IMR-90 (cell line): Measurements from ENCODE around the gene NTRK2. TPM values are rescaled to one million over a fixed set of nuclear protein-coding genes. Genes with fewer than 3 reads are reported as not detected.

ENCODE experiments used
- ATAC-seq: fragments of 200-7000 bp; cut with Tn5 transposase; 2 replicates; pipeline ENCODE4 v1.9.1; 2020; ENCODE audit warnings: low read depth, mild to moderate bottlenecking, moderate library complexity
- BruUV-seq: library from RNA; stranded (reverse); fragments of 400-500 nt; replicated peaks from 2 replicates; lab custom pipeline; 2021; lab: Mats Ljungman, UMichigan
- CTCF ChIA-PET: fragments of 300-600 bp; formaldehyde crosslinking; extraction: SDS; loops from one replicate; lab custom pipeline; 2021; ENCODE audit warnings: antibody characterized with exemption; lab: Yijun Ruan, JAX
- POLR2A ChIA-PET: fragments of 300-600 bp; sonication (Branson Sonifier 250); formaldehyde crosslinking; loops from one replicate; lab custom pipeline; 2022; ENCODE audit warnings: antibody characterized with exemption; ENCODE audit not compliant: unreplicated experiment; lab: Charles Lee
- DNase-seq: peaks from one replicate; pipeline ENCODE4 v3.0.0; 2013
- H2AFZ ChIP-seq: replicated peaks from 2 replicates; pipeline ENCODE3; 2013; ENCODE audit warnings: low read length, mild to moderate bottlenecking; ENCODE audit not compliant: poor library complexity
- H2AK5ac ChIP-seq: 2 replicates; pipeline ENCODE4 v1.6.1; 2013; ENCODE audit warnings: low read depth, low read length, inconsistent platforms
- H2AK9ac ChIP-seq: replicated peaks from 2 replicates; pipeline ENCODE3; 2013; ENCODE audit warnings: mild to moderate bottlenecking, low read depth, low read length, moderate library complexity; ENCODE audit not compliant: poor library complexity
- H2BK120ac ChIP-seq: 2 replicates; pipeline ENCODE4 v1.6.1; 2013; ENCODE audit warnings: low read depth, low read length, inconsistent platforms
- H2BK15ac ChIP-seq: 3 replicates; pipeline ENCODE4 v1.6.1; 2013; ENCODE audit warnings: low read depth, low read length, inconsistent platforms
- H2BK20ac ChIP-seq: 2 replicates; pipeline ENCODE4 v1.6.1; 2013; ENCODE audit warnings: low read depth, mild to moderate bottlenecking, inconsistent platforms, low read length, moderate library complexity
- H2BK5ac ChIP-seq: 2 replicates; pipeline ENCODE4 v1.6.1; 2013; ENCODE audit warnings: mild to moderate bottlenecking, low read depth, low read length, inconsistent platforms; ENCODE audit not compliant: poor library complexity, severe bottlenecking
- H3K14ac ChIP-seq: replicated peaks from 2 replicates; pipeline ENCODE4 v1.6.1; 2013; ENCODE audit warnings: low read depth, low read length, inconsistent platforms
- H3K18ac ChIP-seq: 2 replicates; pipeline ENCODE4 v1.6.1; 2013; ENCODE audit warnings: low read depth, low read length, control low read depth
- H3K23ac ChIP-seq: 2 replicates; pipeline ENCODE4 v1.6.1; 2013; ENCODE audit warnings: low read depth, low read length, inconsistent platforms
- H3K27ac ChIP-seq: 2 replicates; pipeline ENCODE4 v1.5.1; 2013; ENCODE audit warnings: mild to moderate bottlenecking, control low read depth, low read length; ENCODE audit not compliant: insufficient read depth
- H3K27me3 ChIP-seq: 2 replicates; pipeline ENCODE4 v1.6.1; 2013; ENCODE audit warnings: low read length; ENCODE audit not compliant: control insufficient read depth, insufficient read depth
- H3K36me3 ChIP-seq: 2 replicates; pipeline ENCODE4 v1.6.1; 2013; ENCODE audit warnings: low read length, mixed read lengths; ENCODE audit not compliant: control insufficient read depth, insufficient read depth
- H3K4ac ChIP-seq: 2 replicates; pipeline ENCODE4 v1.6.1; 2013; ENCODE audit warnings: low read depth, low read length, inconsistent platforms
- H3K4me1 ChIP-seq: 2 replicates; pipeline ENCODE4 v1.6.1; 2013; ENCODE audit warnings: low read length, mixed read lengths; ENCODE audit not compliant: control insufficient read depth, insufficient read depth
- H3K4me2 ChIP-seq: 2 replicates; pipeline ENCODE4 v1.6.1; 2013; ENCODE audit warnings: low read depth, mild to moderate bottlenecking, control low read depth, low read length, moderate library complexity
- H3K4me3 ChIP-seq: 2 replicates; pipeline ENCODE4 v1.5.1; 2013; ENCODE audit warnings: low read depth, mild to moderate bottlenecking, control low read depth, low read length, moderate library complexity; ENCODE audit not compliant: insufficient read depth
- H3K56ac ChIP-seq: 2 replicates; pipeline ENCODE4 v1.6.1; 2013; ENCODE audit warnings: low read length, inconsistent platforms; ENCODE audit not compliant: insufficient read depth; ENCODE audit errors: extremely low read depth
- H3K79me1 ChIP-seq, 2 experiments: 2 replicates each; pipeline ENCODE4 v1.6.1; 2013; ENCODE audit warnings: low read length in 2 of 2, inconsistent platforms in 1 of 2, low read depth in 1 of 2
- H3K9ac ChIP-seq: 2 replicates; pipeline ENCODE4 v1.6.1; 2013; ENCODE audit warnings: low read depth, low read length, control low read depth
- H3K9me1 ChIP-seq: 2 replicates; pipeline ENCODE4 v1.6.1; 2013; ENCODE audit warnings: low read length, inconsistent platforms; ENCODE audit not compliant: insufficient read depth
- H3K9me3 ChIP-seq: 2 replicates; pipeline ENCODE4 v1.6.1; 2013; ENCODE audit warnings: low read length; ENCODE audit not compliant: control insufficient read depth, insufficient read depth
- H4K20me1 ChIP-seq: 2 replicates; pipeline ENCODE4 v1.6.1; 2013; ENCODE audit warnings: low read length, inconsistent platforms; ENCODE audit not compliant: insufficient read depth
- H4K5ac ChIP-seq: 2 replicates; pipeline ENCODE4 v1.6.1; 2013; ENCODE audit warnings: mild to moderate bottlenecking, low read depth, low read length, control low read depth
- H4K8ac ChIP-seq, 2 experiments: 2 replicates each; pipeline ENCODE4 v1.6.1; 2013; ENCODE audit warnings: low read depth in 2 of 2, low read length in 2 of 2, control low read depth in 1 of 2, inconsistent platforms in 1 of 2
- H4K91ac ChIP-seq: 2 replicates; pipeline ENCODE4 v1.6.1; 2013; ENCODE audit warnings: low read depth, low read length, inconsistent platforms; ENCODE audit not compliant: insufficient read depth
- BHLHE40 ChIP-seq: fragments of 150-350 bp; IDR thresholded peaks from 2 replicates; pipeline ENCODE4 v1.6.1; 2016; ENCODE audit warnings: mild to moderate bottlenecking, low read depth, low read length
- CEBPB ChIP-seq: IDR thresholded peaks from 2 replicates; pipeline ENCODE4 v1.6.1; 2012; ENCODE audit warnings: low read depth, low read length, improper control_type of control experiment
- CHD1 ChIP-seq: IDR thresholded peaks from 2 replicates; pipeline ENCODE4 v1.6.1; 2012; ENCODE audit warnings: low read depth, low read length, improper control_type of control experiment
- CTCF ChIP-seq: conservative IDR thresholded peaks from 2 replicates; pipeline ENCODE4 v1.5.1; 2012; ENCODE audit warnings: mild to moderate bottlenecking, low read depth, low read length, improper control_type of control experiment
- ELK1 ChIP-seq: fragments of 150-350 bp; IDR thresholded peaks from 2 replicates; pipeline ENCODE4 v1.6.1; 2016; ENCODE audit warnings: low read depth, mild to moderate bottlenecking, low read length, moderate library complexity, borderline replicate concordance
- FOS ChIP-seq: fragments of 150-350 bp; IDR thresholded peaks from 2 replicates; pipeline ENCODE4 v1.6.1; 2016; ENCODE audit warnings: low read depth, low read length
- MAFK ChIP-seq: IDR thresholded peaks from 2 replicates; pipeline ENCODE4 v1.6.1; 2012; ENCODE audit warnings: low read depth, low read length, improper control_type of control experiment
- MAZ ChIP-seq: IDR thresholded peaks from 2 replicates; pipeline ENCODE4 v1.6.1; 2012; ENCODE audit warnings: low read depth, mild to moderate bottlenecking, low read length, improper control_type of control experiment, moderate library complexity, borderline replicate concordance
- MXI1 ChIP-seq: IDR thresholded peaks from 2 replicates; pipeline ENCODE4 v1.6.1; 2012; ENCODE audit warnings: low read depth, mild to moderate bottlenecking, low read length, moderate library complexity, borderline replicate concordance
- POLR2A ChIP-seq: IDR thresholded peaks from 2 replicates; pipeline ENCODE4 v1.6.1; 2012; ENCODE audit warnings: mild to moderate bottlenecking, low read depth, low read length
- RCOR1 ChIP-seq: IDR thresholded peaks from 2 replicates; pipeline ENCODE4 v1.6.1; 2012; ENCODE audit warnings: mild to moderate bottlenecking, low read length, improper control_type of control experiment; ENCODE audit not compliant: insufficient replicate concordance
- RFX5 ChIP-seq: IDR thresholded peaks from 2 replicates; pipeline ENCODE4 v1.8.0; 2012; ENCODE audit warnings: low read depth, mild to moderate bottlenecking, low read length, moderate library complexity
- USF2 ChIP-seq: fragments of 150-350 bp; IDR thresholded peaks from 2 replicates; pipeline ENCODE4 v1.6.1; 2017; ENCODE audit warnings: mild to moderate bottlenecking, antibody characterized with exemption, low read length, low read depth
- WGBS, 2 experiments: methylation state at CpG; one replicate each; pipeline versions ENCODE4 v1.1.5 to v1.1.7; 2013; ENCODE audit warnings: missing lambda C conversion rate in 2 of 2; ENCODE audit not compliant: insufficient read length in 1 of 2; ENCODE audit errors: extremely low coverage in 2 of 2; 5-methylcytosine and 5-hydroxymethylcytosine counted together
- dilution Hi-C: fragments of 300-500 bp; cut with HindIII; formaldehyde crosslinking; loops from one replicate; pipeline ENCODE4 v1.14.3; 2018; ENCODE audit warnings: low sequenced_read_pairs; ENCODE audit not compliant: unreplicated experiment
- in situ Hi-C: fragments of 300-500 bp; cut with MboI; formaldehyde crosslinking; loops from 3 replicates; pipeline ENCODE4 v1.14.3; 2019; ENCODE audit warnings: low sequenced_read_pairs, inconsistent platforms, mixed read lengths
- intact Hi-C: fragments of 100-400 bp; cut with micrococcal nuclease; formaldehyde crosslinking; loops from 2 replicates; pipeline ENCODE4 v1.10.0; 2022
- polyA plus RNA-seq, 3 experiments: library from polyadenylated mRNA; depleted of rRNA; stranded (reverse); fragments of >200 nt; gene quantifications; 2 replicates each; pipeline ENCODE4 v1.2.3, GENCODE V29; 2012; ENCODE audit warnings: low replicate concordance in 1 of 3
- total RNA-seq: library from RNA; depleted of rRNA; stranded (reverse); fragments of >200 nt; gene quantifications from 2 replicates; pipeline ENCODE4 v1.2.3, GENCODE V29; 2012

NTRK2 gene
- total and polyA plus RNA-seq, 2 of the 4 experiments (the other 2 are of a cell fraction): under 0.01 to 0.02 TPM

GRCh38 chr9:84673806-84674205 is 4.3 kb downstream of the NTRK2 start:
- Histone ChIP-seq H3K9ac (no peak overlapping the region), H2AK9ac (no peak overlapping the region), H2BK20ac (no peak overlapping the region), H2AFZ (no peak overlapping the region), H3K27ac (no peak overlapping the region), H3K56ac (no peak overlapping the region), H3K4me2 (no peak overlapping the region), H3K9me1 (no peaks in the 10 kb centered on the region), H2BK120ac (no peak overlapping the region), H2AK5ac (no peak overlapping the region), H3K4me1 (no peaks in the 10 kb centered on the region), H3K4me3 (no peak overlapping the region), H4K5ac (no peak overlapping the region), H3K14ac (no peak overlapping the region), H3K27me3 (peaks cover 15% of the 10 kb centered on the region), H4K20me1 (no peaks in the 10 kb centered on the region), H3K18ac (no peak overlapping the region), H3K79me1 (no peaks in the 10 kb centered on the region), H3K23ac (no peak overlapping the region), H3K9me3 (no peaks in the 10 kb centered on the region), H4K8ac (no peak overlapping the region), H2BK5ac (no peak overlapping the region), H3K4ac (no peak overlapping the region), H3K36me3 (no peaks in the 10 kb centered on the region), H4K91ac (no peak overlapping the region), H2BK15ac (no peak overlapping the region)
- no peak for DNase-seq
- WGBS, 2 experiments: 45% methylated on average over 2 of the region's 4 CpGs; no CpG with 5 or more reads in 1 of the 2 experiments
- ATAC-seq: no peak
- CTCF ChIA-PET: interaction anchor here (1.2 kb wide), 1 partner anchor 937 kb away, joined by 3 read pairs; no protein-coding TSS in a partner anchor
- intact Hi-C loops (no loop called here), in situ Hi-C loops (no loop called here), dilution Hi-C loops (no loop called here)
- BruUV-seq: no TSS peak
- POLR2A ChIA-PET: no interaction called here
- TF ChIP-seq CTCF (no peak), RFX5 (no peak), BHLHE40 (no peak), MAZ (no peak), RCOR1 (no peak), CEBPB (no peak), ELK1 (no peak), FOS (no peak), USF2 (no peak), MAFK (no peak), POLR2A (no peak), CHD1 (no peak), MXI1 (no peak)
